K562 (cell line): Measurements from ENCODE around the gene CELF4.

Experiments
- HMG20A ChIP-seq: fragments of 450-650 bp; formaldehyde crosslinking; conservative IDR thresholded peaks from 2 replicates; pipeline ENCODE4 v1.4.0; 2020; ENCODE audit warnings: mild to moderate bottlenecking, mixed read lengths
- MTA2 ChIP-seq: fragments of 450-650 bp; IDR thresholded peaks from 2 replicates; pipeline ENCODE4 v1.6.1; 2016; ENCODE audit warnings: low read depth

GRCh38 chr18:37434161-37434860, 131.3 kb downstream of the CELF4 start:
- no peak for TF ChIP-seq MTA2
- no peak for TF ChIP-seq HMG20A (CRISPR knock-in tag)
